GM21515 (cell line): Measurements from ENCODE around the gene BRIP1.

ENCODE experiments used
- ATAC-seq: cut with Tn5 transposase; IDR thresholded peaks from one replicate; pipeline ENCODE4 v1.9.1; 2021; ENCODE audit not compliant: unreplicated experiment

BRIP1 gene

DNA sequence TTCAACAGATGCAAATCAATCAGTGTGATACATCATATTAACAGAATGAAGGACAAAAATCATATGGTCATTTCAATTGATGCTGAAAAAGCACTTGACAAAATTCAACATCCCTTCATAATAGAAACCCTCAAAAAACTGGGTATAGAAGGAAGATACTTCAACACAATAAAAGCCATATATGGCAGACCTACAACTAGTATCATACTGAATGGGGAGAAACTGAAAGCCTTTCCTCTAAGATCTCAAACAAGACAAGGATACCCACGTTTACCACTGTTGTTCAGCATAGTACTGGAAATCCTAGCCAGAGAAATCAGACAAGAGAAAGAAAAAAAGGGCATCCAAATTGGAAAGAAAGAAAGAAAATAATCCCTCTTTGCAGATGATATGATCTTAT lies 225.2 kb downstream of the BRIP1 start:
- ATAC-seq = no peak

DNA sequence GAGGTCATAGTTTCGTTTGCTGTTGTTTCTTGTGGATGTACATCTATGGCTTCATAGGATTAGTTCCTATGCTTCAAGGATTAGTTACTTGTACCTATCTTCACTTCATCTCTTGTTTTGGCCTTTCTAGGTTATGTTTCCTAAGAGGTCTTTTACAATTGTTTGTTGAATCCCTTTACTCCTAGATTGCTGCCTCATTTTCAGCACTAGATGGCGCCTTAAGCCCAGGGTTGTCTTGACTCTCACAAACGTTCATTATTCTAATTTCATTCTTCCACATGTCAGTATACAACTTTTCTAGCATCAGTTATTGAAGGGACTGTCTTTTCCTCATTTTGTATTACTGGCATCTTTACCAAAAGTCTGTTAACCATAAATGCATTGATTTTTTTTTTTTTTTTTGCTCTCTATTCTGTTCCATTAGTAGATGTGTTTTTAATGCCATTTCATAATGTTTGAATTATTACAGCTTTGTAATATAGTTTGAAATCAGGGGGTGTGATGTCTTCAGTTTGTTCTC lies 227.4 kb downstream of the BRIP1 start:
- ATAC-seq = no peak

DNA sequence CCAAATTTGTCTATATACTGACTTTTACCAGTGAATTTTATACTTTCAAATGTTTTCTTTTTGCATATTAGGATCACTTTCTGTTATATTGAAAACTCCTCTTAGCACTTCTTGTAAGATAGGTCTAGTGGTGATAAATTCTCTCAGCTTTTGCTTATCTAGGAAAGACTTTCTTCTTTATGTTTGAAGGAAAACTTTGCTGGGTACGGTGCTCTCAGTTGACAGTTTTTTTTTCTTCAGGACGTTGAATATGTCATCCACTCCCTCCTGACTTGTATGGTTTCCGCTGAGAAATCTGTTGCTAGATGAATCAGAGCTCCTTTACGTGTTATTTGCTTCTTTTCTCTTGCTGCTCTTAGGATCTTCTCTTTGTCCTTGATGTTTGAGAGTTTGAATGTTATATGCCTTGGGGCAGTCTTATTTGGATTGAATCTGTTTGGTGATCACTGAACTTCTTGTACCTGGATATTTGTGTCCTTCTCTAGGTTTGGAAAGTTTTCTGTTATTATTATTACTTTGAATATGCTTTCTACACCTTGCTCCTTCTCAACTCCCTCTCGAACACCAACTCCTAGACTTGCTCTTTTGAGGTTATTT lies 228.3 kb downstream of the BRIP1 start:
- ATAC-seq = no peak

DNA sequence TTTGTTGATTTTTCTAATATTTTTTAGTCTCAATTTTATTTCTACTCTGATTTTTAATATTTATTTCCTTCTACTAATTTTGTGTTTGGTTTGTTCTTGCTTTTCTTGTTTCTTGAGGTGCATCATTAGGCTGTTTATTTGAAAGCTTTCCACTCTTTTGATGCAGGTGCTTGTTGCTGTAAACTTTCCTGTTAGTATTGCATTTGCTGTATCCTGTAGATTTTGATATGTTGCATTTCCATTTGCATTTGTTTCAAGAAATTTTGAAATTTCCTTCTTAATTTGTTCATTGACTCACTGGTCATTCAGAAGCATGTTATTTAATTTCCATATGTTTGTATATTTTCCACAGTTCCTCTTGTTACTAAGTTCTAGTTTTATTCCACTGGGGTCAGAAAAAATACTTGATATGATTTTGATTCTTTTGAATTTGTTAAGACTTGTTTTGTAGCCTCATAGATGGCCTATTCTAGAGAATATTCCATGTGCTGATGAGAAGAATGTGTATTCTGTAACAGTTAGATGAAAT lies 229.3 kb downstream of the BRIP1 start:
- no peak for ATAC-seq

DNA sequence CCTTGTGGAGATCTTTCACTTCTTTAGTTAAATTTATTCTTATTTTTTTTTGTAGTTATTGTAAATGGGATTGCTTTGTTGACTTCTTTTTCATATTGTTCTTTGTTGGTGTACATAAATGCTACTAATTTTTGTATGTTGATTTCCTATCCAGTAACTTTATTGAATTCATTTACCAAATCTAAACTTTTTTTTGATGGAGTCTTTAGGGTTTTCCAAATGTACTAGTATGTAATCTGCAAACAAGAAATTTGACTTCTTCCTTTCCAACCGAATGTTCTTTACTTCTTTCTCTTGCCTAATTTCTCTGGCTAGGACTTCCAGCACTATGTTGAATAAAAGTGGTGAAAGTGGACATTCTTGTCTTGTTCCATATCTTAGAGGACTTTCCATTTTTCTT lies 230.5 kb downstream of the BRIP1 start:
- no peak for ATAC-seq

DNA sequence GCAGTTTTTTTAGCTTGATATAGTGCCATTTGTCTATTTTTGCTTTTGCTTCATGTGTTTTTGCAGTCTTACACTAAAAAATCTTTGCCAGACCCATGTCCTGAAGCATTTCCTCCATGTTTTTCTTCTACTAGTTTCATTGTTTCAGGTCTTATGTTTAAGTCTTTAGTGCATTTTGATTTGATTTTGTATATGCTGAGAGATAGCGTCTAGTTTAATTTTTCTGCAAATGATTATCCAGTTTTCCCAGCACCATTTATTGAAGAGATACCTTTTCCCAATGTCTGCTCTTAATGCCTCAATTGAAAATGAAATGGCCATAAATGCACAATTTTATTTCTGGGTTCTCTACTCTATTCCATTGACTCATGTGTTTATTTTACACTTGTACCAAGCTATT lies 231.5 kb downstream of the BRIP1 start:
- ATAC-seq = no peak
